SK-N-SH treated with all-trans-retinoic acid at 6 μM for 48 hours (cell line): ENCODE measurements around the gene SLC19A1.

Experiments
- ATAC-seq: fragments of 200-7000 bp; cut with Tn5 transposase; 3 replicates; pipeline ENCODE4 v1.9.1; 2020; ENCODE audit warnings: mild to moderate bottlenecking, moderate library complexity
- ARNTL ChIP-seq: fragments of 450-650 bp; formaldehyde crosslinking; IDR thresholded peaks from 2 replicates; pipeline ENCODE4 v1.5.0; 2020; ENCODE audit warnings: low read depth, mild to moderate bottlenecking, moderate library complexity, borderline replicate concordance
- BACH2 ChIP-seq: fragments of 250-450 bp; sonication (Bioruptor Pico); IDR thresholded peaks from 2 replicates; pipeline ENCODE4 v1.9.0; 2021; ENCODE audit warnings: mild to moderate bottlenecking, borderline replicate concordance
- ESRRG ChIP-seq: fragments of 250-450 bp; sonication (Bioruptor Pico); IDR thresholded peaks from 2 replicates; pipeline ENCODE4 v1.6.1; 2021; ENCODE audit warnings: mild to moderate bottlenecking
- GLIS3 ChIP-seq: fragments of 250-450 bp; sonication (Bioruptor Pico); IDR thresholded peaks from 2 replicates; pipeline ENCODE4 v1.5.0; 2020; ENCODE audit warnings: mild to moderate bottlenecking, moderate library complexity
- ISL1 ChIP-seq: fragments of 250-450 bp; sonication (Bioruptor Pico); IDR thresholded peaks from 2 replicates; pipeline ENCODE4 v2.1.2; 2022; ENCODE audit warnings: mild to moderate bottlenecking, moderate library complexity
- OSR1 ChIP-seq: fragments of 250-450 bp; sonication (Bioruptor Pico); IDR thresholded peaks from 2 replicates; pipeline ENCODE4 v1.8.0; 2022; ENCODE audit warnings: moderate library complexity, mild to moderate bottlenecking, inconsistent platforms
- PPARA ChIP-seq: fragments of 250-450 bp; sonication (Bioruptor Pico); IDR thresholded peaks from 2 replicates; pipeline ENCODE4 v1.5.0; 2020; ENCODE audit warnings: mild to moderate bottlenecking, borderline replicate concordance
- RARB ChIP-seq: fragments of 250-450 bp; sonication (Bioruptor Pico); IDR thresholded peaks from 2 replicates; pipeline ENCODE4 v1.8.0; 2021; ENCODE audit warnings: mild to moderate bottlenecking, moderate library complexity
- SNAI2 ChIP-seq: fragments of 250-450 bp; sonication (Bioruptor Pico); IDR thresholded peaks from 2 replicates; pipeline ENCODE4 v1.5.0; 2020; ENCODE audit warnings: mild to moderate bottlenecking, moderate library complexity
- TCF4 ChIP-seq: fragments of 250-450 bp; sonication (Bioruptor Pico); IDR thresholded peaks from 2 replicates; pipeline ENCODE4 v1.8.0; 2021; ENCODE audit warnings: mild to moderate bottlenecking, moderate library complexity, borderline replicate concordance
- TOX ChIP-seq: fragments of 250-450 bp; sonication (Bioruptor Pico); IDR thresholded peaks from 2 replicates; pipeline ENCODE4 v1.8.0; 2021; ENCODE audit warnings: mild to moderate bottlenecking, moderate library complexity, borderline replicate concordance
- ZC3H10 ChIP-seq: fragments of 250-450 bp; sonication (Bioruptor Pico); IDR thresholded peaks from 2 replicates; pipeline ENCODE4 v1.5.1; 2021; ENCODE audit warnings: mild to moderate bottlenecking, moderate library complexity
- ZFP3 ChIP-seq: fragments of 250-450 bp; sonication (Bioruptor Pico); IDR thresholded peaks from 2 replicates; pipeline ENCODE4 v1.5.0; 2020; ENCODE audit warnings: mild to moderate bottlenecking, moderate library complexity
- ZFP30 ChIP-seq: fragments of 450-650 bp; formaldehyde crosslinking; IDR thresholded peaks from 2 replicates; pipeline ENCODE4 v1.5.0; 2022; ENCODE audit warnings: mild to moderate bottlenecking, moderate library complexity
- ZNF565 ChIP-seq: fragments of 450-650 bp; formaldehyde crosslinking; conservative IDR thresholded peaks from 2 replicates; pipeline ENCODE4 v1.5.0; 2020; ENCODE audit warnings: low read depth, mild to moderate bottlenecking, moderate library complexity
- ZNF70 ChIP-seq: fragments of 450-650 bp; formaldehyde crosslinking; IDR thresholded peaks from 2 replicates; pipeline ENCODE4 v1.5.0; 2020; ENCODE audit warnings: mild to moderate bottlenecking, moderate library complexity
- ZNF8 ChIP-seq: fragments of 450-650 bp; formaldehyde crosslinking; IDR thresholded peaks from 2 replicates; pipeline ENCODE4 v1.5.0; 2020; ENCODE audit warnings: mild to moderate bottlenecking, moderate library complexity
- TF ChIP-seq, protein P1 (sequence below): fragments of 250-450 bp; sonication (Bioruptor Pico); IDR thresholded peaks from 2 replicates; pipeline ENCODE4 v1.5.1; 2020; ENCODE audit warnings: low read depth, mild to moderate bottlenecking, moderate library complexity
- TF ChIP-seq, protein P2 (sequence below): fragments of 250-450 bp; sonication (Bioruptor Pico); IDR thresholded peaks from 2 replicates; pipeline ENCODE4 v1.8.0; 2020; ENCODE audit warnings: mild to moderate bottlenecking, moderate library complexity, borderline replicate concordance
- TF ChIP-seq, protein P3 (sequence below): fragments of 250-450 bp; sonication (Bioruptor Pico); IDR thresholded peaks from 2 replicates; pipeline ENCODE4 v1.8.0; 2021; ENCODE audit warnings: low read depth, mild to moderate bottlenecking, moderate library complexity, borderline replicate concordance

SLC19A1 gene

GRCh38 chr21:45574081-45574501 is 31.9 kb upstream of the SLC19A1 start:
- ATAC-seq, result no peak
- TF ChIP-seq GLIS3 (CRISPR knock-in tag) (no peak), ZNF70 (CRISPR knock-in tag) (no peak), ZC3H10 (CRISPR knock-in tag) (no peak), OSR1 (CRISPR knock-in tag) (no peak)
- TF ChIP-seq, protein P1, sequence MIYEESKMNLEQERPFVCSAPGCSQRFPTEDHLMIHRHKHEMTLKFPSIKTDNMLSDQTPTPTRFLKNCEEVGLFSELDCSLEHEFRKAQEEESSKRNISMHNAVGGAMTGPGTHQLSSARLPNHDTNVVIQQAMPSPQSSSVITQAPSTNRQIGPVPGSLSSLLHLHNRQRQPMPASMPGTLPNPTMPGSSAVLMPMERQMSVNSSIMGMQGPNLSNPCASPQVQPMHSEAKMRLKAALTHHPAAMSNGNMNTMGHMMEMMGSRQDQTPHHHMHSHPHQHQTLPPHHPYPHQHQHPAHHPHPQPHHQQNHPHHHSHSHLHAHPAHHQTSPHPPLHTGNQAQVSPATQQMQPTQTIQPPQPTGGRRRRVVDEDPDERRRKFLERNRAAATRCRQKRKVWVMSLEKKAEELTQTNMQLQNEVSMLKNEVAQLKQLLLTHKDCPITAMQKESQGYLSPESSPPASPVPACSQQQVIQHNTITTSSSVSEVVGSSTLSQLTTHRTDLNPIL (CRISPR knock-in tag), result no peak
- TF ChIP-seq, all 23 proteins: peak for 0

- TF ChIP-seq OSR1 (CRISPR knock-in tag) (no peak), TCF4 (no peak), TOX (no peak), PPARA (CRISPR knock-in tag) (no peak), ZFP30 (no peak), GLIS3 (CRISPR knock-in tag) (no peak), ZNF8 (CRISPR knock-in tag) (no peak), BACH2 (CRISPR knock-in tag) (no peak), ARNTL (CRISPR knock-in tag) (no peak), ZNF565 (no peak), ISL1 (CRISPR knock-in tag) (no peak)
- TF ChIP-seq, protein P2, sequence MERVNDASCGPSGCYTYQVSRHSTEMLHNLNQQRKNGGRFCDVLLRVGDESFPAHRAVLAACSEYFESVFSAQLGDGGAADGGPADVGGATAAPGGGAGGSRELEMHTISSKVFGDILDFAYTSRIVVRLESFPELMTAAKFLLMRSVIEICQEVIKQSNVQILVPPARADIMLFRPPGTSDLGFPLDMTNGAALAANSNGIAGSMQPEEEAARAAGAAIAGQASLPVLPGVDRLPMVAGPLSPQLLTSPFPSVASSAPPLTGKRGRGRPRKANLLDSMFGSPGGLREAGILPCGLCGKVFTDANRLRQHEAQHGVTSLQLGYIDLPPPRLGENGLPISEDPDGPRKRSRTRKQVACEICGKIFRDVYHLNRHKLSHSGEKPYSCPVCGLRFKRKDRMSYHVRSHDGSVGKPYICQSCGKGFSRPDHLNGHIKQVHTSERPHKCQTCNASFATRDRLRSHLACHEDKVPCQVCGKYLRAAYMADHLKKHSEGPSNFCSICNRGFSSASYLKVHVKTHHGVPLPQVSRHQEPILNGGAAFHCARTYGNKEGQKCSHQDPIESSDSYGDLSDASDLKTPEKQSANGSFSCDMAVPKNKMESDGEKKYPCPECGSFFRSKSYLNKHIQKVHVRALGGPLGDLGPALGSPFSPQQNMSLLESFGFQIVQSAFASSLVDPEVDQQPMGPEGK, result no peak
Observed at GRCh38 chr21:45573452-45574035, 31.3 kb upstream of the SLC19A1 start.

GRCh38 chr21:45572783-45573451 is 30.7 kb upstream of the SLC19A1 start:
- TF ChIP-seq ZNF70 (CRISPR knock-in tag), result no peak
- TF ChIP-seq, protein P3, sequence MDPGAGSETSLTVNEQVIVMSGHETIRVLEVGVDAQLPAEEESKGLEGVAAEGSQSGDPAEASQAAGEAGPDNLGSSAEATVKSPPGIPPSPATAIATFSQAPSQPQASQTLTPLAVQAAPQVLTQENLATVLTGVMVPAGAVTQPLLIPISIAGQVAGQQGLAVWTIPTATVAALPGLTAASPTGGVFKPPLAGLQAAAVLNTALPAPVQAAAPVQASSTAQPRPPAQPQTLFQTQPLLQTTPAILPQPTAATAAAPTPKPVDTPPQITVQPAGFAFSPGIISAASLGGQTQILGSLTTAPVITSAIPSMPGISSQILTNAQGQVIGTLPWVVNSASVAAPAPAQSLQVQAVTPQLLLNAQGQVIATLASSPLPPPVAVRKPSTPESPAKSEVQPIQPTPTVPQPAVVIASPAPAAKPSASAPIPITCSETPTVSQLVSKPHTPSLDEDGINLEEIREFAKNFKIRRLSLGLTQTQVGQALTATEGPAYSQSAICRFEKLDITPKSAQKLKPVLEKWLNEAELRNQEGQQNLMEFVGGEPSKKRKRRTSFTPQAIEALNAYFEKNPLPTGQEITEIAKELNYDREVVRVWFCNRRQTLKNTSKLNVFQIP (CRISPR knock-in tag), result no peak
- TF ChIP-seq ZNF8 (CRISPR knock-in tag), result no peak
- TF ChIP-seq BACH2 (CRISPR knock-in tag), result no peak
- no peak for TF ChIP-seq ZFP30
- no peak for TF ChIP-seq ZFP3 (CRISPR knock-in tag)
- TF ChIP-seq RARB (CRISPR knock-in tag), result no peak
- no peak for TF ChIP-seq SNAI2 (CRISPR knock-in tag)
- TF ChIP-seq ESRRG (CRISPR knock-in tag), result no peak
- TF ChIP-seq ZC3H10 (CRISPR knock-in tag), result no peak
- TF ChIP-seq OSR1 (CRISPR knock-in tag), result no peak
- ATAC-seq, result no peak

More at GRCh38 chr21:45573452-45574035, 31.3 kb upstream of the SLC19A1 start:
- no peak for ATAC-seq

DNA sequence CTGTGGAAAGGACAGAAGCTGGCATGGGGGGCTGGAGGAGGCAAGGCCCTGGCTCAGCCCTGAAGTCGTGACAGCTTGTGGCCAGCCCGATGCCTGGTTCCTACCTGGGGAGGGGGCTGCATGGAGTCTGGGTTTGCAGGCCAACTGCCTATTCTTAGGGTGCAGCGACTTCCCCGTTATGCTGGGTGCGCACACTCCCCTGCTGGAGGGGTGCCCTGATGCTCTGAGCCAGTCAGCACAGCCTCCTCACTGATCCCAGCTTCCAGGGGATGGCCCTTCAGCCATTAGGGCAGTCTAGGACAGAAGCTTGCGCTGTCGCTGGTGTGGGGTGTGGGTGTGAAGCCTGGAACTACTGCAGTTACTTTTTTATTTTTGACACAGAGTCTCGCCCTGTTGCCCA is 30.0 kb upstream of the SLC19A1 start:
- no peak for ATAC-seq
- no peak for TF ChIP-seq ZNF70 (CRISPR knock-in tag)
- TF ChIP-seq, protein P1 (CRISPR knock-in tag), result no peak

DNA sequence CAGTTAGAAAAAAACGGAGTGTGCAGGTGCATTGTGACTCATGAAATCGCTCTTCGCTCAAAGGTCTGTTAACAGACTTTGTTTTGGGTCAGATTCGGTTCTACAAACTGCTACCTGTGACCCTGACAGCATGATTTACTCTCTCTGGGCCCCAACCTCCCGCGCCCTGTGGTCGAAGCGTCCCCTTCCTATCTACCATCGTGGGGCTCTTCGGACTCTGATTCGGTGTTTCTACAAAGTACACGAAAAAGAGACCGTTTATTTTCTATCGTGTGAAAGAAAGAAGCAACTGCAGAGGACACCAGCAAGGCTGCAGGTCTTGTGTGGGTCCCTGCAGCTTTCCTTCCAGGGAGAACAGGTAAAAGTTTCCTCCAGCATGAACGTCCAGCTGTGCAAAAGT is 29.4 kb upstream of the SLC19A1 start:
- no peak for ATAC-seq

More for the DNA sequence above, 29.4 kb upstream of the SLC19A1 start:
- TF ChIP-seq SNAI2 (CRISPR knock-in tag) (0 out of 2 replicates have a peak, but pooled peaks have one; percentile 4), ZNF70 (CRISPR knock-in tag) (no peak)
